T-helper 9 cell (primary cell): ENCODE results near the gene CTTNBP2.

Experiments used
- DNase-seq: peaks from one replicate; pipeline ENCODE4 v3.0.0-alpha.2; 2020
- total RNA-seq, 2 donors: gene quantifications; one replicate each; lab custom pipeline; 2026; lab: John Stamatoyannopoulos, UW

Gene CTTNBP2, protein sequence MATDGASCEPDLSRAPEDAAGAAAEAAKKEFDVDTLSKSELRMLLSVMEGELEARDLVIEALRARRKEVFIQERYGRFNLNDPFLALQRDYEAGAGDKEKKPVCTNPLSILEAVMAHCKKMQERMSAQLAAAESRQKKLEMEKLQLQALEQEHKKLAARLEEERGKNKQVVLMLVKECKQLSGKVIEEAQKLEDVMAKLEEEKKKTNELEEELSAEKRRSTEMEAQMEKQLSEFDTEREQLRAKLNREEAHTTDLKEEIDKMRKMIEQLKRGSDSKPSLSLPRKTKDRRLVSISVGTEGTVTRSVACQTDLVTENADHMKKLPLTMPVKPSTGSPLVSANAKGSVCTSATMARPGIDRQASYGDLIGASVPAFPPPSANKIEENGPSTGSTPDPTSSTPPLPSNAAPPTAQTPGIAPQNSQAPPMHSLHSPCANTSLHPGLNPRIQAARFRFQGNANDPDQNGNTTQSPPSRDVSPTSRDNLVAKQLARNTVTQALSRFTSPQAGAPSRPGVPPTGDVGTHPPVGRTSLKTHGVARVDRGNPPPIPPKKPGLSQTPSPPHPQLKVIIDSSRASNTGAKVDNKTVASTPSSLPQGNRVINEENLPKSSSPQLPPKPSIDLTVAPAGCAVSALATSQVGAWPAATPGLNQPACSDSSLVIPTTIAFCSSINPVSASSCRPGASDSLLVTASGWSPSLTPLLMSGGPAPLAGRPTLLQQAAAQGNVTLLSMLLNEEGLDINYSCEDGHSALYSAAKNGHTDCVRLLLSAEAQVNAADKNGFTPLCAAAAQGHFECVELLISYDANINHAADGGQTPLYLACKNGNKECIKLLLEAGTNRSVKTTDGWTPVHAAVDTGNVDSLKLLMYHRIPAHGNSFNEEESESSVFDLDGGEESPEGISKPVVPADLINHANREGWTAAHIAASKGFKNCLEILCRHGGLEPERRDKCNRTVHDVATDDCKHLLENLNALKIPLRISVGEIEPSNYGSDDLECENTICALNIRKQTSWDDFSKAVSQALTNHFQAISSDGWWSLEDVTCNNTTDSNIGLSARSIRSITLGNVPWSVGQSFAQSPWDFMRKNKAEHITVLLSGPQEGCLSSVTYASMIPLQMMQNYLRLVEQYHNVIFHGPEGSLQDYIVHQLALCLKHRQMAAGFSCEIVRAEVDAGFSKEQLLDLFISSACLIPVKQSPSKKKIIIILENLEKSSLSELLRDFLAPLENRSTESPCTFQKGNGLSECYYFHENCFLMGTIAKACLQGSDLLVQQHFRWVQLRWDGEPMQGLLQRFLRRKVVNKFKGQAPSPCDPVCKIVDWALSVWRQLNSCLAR (N-terminal part only)
- 0 reads per million in 2 donors for total RNA-seq

DNA sequence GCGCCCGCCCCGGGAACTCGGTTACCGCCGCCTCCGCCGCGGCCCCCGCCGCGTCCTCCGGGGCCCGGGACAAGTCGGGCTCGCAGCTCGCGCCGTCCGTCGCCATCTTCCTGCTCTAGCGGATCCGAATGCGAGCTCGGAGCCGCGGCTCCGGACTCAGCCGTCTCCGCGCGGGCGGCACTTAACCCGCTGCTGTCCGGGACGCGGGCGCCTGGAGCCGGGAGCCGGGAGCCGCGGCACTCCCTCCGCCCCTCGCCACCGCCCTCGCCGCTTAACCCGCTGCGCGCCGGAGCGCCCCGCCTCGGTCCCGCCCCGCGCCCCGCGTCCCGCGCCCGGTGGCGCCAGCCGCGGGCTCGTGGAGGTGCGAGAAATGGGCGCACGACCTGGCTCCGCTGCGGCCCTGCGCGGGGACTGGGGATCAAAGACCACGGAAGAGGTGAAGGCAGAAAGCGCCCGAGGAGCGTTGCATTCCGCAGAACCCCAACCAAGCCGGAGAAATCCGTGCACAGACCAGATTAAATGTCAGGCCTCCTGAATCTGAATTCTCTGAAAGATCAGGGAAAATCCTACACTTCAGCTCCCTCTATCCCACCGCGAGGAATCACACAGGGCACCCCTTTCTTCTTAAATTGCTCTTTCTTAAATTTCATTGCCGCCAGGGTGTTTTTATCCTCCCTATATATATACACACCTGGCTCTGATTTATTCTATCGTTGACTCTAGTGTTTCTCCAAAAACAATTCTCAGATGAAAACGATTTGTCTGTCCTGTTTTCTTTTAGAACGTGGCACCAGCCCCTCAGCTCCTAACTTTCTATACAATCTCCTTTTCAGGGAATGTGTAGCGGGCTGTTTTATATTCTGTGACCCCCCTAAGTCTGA is at the start of gene CTTNBP2:
Gene CTTNBP2, minus strand, starts transcription at position 132 of the 881 bp plus-strand sequence. Its CDS starts 26 bp downstream, at position 106.
- no peak for DNase-seq

DNA sequence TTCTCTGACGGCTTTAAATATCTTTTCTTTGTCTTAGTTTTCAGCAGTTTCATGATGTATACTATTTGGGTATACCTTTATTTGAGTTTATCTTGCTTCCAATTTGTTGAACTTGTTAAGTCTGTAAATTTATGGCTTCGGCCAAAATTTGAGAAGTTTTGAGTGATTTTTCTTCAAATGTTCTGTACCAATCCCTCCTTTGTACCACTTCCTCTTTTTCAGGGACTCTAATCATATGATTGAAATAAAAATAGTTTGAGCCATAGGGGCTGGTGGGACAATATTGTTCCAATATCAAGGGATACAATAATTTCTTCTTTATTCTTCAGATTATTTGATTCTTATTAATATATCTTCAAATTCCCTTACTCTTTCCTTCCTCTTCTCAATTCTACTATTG is 43.1 kb upstream of the CTTNBP2 start:
- no peak for DNase-seq

DNA sequence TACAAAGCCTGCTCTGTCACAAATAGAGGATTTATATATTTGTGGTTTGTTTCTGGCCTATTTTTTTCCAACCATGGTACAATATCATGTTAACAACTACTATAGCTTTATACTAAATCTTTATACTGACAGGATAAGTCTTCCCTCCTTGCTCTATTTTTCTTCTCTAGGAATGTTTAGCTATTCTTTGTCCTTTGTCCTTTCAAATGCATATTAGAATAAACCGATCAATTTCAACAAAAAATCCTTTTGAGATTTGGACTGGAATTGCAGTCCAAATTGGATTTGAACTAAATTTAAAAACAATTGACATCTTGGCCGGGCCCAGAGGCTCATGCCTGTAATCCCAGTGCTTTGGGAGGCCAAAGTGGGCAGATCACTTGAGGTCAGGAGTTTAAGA is 39.2 kb upstream of the CTTNBP2 start:
- DNase-seq, result no peak

DNA sequence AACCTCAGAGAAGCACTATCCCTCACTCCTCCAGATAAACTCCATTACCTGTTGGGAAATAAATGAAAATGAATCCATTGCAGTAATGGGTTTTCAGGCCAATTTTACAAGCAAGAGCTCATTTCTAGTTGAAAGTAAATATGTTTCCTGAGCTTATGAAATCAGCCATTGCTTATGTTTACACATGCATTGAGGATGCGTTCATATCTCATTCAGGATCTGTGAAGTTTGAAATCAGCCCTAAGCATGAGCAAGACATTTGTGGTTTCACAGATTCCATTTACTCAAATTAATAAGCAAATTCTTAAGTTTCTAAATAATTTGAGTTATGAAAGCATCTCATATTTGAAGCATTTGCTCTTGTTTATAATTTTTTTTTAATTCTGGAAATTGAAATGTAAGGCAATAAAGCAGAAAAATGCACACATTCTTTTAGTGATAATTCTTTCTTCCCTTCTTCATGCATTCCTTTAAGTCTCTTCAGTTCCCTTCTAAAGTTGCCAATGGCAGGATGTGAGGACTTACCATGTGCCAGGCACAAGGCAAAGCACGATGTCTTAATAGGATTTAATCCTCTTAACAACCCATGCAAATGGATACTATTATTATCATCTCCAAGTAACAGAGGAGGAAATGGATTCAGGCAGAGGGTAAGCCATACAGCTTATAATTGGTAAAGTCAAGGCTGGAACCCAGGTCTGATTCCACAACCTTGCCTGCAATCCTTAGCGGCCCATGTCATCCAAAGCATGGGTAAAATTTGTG is 35.0 kb upstream of the CTTNBP2 start:
- no peak for DNase-seq

DNA sequence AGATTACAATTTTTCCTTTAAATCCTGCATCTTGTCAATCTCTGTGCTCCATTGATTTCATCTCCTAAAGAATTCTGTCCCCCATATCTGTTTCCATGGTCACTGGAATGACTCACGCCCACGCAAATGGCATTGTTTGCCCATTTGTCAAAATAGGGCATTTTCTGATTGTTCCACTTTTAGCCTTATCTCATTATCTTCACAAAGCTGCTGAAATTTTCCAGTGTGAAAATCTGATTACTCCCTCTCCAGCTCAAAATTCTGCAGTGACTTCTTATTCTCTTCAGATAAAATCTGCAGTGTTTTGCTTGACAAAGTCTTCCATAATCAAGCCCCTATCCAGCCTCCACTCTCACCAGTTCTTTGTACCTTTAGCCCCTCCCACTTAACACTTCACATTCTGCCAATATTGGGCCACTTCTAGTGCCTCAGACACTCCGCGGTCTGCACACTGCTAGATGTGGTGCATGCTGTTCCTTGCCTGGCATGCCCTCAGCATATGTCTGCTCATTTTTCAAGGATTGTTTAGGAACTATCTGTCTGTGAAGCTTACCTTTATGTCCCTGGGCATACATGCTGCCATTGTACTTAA is 33.9 kb upstream of the CTTNBP2 start:
- no peak for DNase-seq

DNA sequence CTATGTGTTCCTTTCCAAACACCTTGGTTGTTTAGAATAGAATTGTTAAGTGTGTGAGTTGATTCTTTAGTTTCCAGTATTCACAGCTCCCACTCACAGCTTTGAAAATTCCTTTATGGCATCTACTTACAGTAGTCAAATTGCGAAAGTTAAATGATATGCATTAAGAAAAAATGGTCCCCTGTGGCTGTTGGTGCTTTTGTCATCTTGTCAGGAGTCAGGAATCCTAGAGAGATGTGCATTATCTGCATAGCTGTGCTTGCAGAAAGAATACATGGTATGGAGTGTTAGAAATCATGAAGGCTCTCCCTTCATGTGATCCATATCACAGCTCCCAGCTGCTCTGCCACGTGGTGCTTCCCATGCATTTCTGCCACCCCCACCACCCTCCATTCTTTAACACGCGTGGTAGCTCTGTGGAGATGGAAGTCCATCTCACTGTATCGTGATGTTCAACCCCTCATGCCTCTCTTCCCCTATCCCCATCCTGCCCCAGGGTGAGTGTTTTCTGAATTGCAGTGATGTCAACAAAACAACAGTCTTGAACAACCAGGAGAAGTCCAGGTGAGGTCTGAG is 29.2 kb upstream of the CTTNBP2 start:
- DNase-seq, result no peak

DNA sequence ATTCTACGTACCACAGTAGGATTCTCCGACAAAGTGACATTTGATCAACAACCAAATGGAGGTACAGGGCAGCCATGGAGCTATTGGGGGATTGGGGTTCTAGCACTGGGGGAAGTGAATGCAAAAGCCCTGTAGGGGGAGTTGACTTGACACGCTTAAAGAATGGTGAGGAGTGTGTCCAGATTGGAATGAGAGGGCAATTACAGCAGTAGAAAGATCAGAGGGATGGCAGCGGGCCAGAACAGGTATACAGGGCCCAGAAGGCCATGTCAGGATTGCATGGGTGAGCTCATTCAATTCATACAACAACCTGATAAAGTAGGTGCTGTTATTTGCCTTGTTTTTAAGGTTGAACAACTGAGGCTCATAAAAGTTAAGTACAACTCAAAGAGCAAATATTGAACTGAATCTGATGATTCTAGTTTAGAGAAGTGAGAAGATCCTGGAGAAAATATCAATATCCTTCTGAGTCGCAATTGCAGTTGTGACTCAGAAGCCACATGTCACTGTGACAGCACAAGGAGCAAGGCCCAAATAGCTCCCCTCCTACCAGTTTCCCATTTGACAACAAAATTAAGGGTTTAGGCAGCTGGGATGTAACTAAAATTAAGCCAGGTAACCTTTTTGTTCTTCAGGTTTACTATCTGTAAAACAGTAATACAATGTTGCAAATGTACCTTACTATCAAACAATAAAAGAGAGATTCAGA is 28.0 kb upstream of the CTTNBP2 start:
- no peak for DNase-seq

DNA sequence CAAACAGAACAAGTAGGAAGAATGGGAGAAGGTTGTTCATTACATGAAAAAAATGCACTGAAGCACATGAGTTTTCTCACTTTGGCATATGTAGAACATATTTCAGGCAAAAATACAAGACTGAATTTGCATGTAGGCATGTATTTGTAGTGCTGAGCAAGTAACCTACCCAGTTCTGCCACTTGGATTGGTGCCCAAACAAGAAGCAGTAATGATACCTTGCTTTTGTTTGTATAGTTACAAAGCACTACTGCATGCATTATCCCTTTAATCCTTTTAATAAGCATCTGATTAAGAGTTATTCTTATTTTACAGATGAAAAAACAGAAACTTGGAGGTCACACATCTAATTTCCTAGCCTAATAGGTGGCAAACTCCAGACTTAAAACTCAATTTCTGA is 23.1 kb upstream of the CTTNBP2 start:
- DNase-seq, result no peak

DNA sequence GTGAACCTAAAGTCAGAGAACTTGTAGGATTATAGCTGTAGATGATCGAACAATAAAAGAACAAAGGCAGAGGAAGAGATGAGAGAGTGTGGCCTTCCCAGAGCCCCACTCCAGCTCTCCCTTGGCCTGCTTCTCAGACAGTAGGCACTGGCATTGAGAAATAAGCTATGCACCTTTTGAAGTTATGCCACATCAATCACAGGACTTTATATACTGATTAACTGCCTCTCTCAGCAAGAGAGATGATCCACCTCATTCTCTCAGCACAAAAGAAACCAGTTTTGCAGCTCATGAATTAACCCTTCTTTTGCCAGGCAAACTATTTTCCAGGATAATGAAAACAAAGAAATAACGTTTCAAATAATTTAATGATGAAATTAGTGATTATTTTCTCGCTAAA is 22.0 kb upstream of the CTTNBP2 start:
- no peak for DNase-seq

DNA sequence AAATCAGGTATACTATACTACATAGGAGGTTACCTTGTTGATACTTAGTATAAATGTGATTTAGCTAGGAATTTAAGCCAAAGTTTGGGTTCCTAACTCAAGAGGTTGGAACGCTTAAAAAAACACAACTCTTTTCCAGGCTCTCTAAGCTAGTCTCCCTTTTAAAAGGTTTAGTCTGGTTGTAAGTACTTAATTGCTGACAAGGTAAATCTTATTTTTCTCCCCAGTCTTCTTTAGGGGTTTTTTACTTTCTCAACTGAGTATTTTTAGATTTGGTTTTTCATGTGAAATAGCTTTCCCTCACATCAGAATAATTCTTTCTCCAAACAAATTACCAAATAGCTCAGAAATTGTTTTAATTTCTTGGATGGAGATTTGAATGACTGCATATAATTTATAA is 20.8 kb upstream of the CTTNBP2 start:
- DNase-seq, result no peak

DNA sequence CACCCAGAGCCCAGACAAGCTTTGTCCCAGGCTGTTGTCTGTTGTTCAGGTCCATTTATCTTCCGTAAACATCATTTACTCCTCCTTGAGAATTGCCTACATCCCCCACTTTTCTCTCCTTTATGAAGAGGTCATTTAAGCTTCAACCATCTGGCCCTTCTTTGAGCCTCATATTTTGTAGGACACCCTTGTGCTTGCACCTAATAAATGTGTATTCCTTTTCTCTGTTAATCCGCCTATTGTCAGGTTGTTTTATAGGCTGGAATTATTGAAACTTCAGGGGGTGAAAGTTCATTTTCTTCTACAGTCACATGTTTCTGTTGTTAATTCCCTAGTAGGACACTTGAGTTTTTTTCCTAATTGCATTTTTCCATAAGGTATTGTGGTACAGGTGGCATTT is 19.6 kb upstream of the CTTNBP2 start:
- no peak for DNase-seq

DNA sequence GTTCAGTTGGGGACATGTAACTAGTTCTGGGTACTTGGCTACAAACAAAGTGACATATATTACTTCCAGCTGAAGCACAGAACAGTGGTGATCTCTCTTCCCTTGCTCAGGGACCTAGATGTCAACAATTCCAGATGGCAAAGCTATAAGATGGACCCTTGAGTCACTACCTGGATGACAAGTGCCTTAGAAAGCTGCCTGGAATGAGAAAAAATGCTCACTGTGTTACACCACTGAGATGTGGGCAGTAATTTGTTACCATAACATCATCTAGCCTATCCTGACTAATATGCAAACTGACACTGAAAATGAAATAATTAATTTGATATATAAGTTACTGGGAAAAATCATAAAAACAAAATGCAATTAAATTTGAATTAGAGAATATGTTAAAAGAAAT is 16.4 kb upstream of the CTTNBP2 start:
- DNase-seq, result no peak

DNA sequence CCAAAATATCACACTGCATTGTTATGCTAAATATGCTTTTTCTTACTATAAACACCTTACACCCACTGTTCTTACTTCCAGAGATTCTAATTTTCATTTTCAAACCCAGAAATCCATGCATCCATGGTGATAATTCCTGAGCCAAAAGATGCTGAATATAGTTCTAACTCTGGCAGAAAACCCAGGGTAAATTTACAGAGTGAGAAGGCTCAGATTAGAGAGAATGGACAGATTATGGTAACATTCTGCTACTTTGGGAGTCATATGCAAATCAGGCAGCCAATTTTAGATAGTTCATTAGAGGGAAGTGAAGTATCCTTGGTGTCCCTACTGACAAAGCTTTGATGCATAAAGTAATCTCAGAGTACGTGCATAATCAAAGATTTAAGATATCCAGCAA is 15.4 kb upstream of the CTTNBP2 start:
- no peak for DNase-seq

DNA sequence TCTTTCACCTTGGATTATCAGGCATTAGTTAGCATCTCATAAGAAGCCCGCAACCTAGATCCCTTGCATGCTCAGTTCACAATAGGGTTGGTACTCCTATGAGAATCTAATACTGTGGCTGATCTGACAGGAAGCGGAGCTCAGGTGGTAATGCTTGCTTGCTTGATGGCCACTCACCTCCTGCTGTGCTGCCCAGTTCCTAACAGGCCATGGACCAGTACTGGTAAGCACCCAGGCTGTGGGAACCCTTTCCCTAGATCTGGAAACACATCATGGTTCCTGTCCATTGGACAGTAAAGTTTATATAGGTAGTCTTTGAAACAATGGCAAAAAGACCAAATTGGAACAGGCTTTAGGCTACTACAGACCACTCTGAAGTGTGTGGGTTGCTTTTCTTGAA is 9.4 kb upstream of the CTTNBP2 start:
- no peak for DNase-seq

DNA sequence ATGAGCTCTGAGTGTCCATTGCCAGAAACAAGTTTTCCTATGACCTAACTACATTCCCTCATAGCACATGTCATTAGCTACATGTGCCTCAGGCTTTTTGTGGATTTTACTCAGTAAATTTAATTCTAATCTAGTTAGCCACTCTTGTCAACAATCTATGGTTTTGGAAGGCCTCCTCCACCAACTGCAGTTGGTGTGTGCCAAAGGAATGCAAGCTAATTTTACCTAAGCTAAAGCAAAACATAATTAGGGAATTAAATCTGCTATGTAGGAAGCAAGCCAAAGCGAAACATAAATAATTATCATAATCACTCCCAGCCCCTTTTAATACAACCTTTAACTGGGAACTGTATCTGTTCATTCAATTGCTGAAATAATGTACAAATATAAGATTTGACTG is 3.5 kb upstream of the CTTNBP2 start:
- no peak for DNase-seq

DNA sequence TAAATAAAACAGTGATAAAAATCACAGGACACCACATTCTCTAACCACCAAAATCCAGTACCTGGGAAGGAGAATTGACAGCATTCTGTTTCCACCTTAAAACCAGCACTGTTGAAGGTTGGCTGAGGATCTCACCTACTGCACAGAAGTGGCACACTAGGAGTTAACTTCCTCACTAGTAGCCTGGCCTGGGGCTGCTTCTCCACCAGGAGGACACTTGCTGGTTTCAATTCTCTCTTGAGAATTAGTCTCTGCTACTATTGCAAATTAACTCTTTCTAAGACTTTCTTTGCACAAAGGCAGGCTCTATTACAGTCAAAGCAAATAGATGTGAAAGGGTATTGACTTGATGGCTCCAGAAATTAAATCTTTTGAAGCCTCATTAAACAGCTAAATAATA is 2.3 kb upstream of the CTTNBP2 start:
- DNase-seq, result no peak

DNA sequence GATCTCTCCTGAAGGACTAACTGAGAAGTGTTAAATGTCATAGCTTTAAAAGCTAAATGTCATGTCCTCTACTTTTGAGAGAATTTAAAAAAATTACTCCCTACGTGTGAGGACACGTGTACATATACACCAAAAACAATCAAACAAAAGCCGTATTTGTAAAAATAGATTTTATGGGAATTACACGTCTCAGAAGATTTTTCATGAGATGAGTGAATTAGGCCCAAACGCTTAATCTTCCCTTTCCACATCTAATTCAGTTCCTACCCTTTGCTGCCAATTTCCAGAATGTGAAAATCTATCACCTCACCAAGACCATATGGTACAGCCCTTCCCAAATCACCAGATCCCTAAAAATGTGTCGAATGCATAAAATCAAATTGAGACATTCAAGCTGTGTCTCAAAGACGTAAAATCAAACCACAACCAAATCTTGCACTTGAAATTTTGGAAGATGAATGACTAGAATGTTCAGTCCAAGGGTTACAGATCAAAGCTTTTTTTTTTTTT is 1.0 kb upstream of the CTTNBP2 start:
- no peak for DNase-seq

DNA sequence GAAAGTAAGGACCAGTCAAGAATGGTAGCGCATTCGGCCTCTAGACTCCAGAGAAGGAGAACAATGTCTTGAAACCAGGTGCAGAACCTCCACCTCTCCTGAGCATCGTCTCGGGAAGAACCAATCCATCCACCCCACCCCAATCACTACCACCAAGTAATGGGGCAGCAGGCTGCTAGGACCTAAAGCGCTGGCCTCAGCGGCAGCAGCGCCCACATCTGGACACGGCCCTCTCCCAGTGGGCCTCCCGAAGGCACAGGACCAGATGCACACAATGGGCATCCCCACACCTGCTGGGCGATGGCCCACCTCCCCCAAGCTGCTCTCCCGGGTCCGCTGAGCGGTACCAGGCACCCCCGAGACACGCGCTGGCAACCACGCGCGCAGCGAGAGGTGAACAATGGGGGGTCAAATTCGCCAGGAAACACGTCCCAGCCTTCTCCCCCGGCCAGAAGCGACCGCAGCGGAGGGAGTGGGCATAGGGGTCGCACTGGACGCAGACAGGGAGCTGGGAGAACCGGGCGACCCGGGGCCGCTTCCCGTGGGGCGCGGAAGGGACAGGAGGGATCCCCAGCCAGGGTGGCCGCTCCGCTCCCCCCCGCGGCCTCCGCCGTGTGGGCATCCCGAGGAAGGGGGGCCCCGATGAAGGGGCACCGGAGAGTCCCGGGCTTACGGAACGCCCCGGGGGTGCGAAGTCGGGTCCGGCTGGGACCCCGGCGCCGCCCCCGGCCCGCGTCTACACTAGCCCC is 506 bp downstream of the CTTNBP2 start:
- DNase-seq, result no peak
